ENCODE results near the gene ALPI.
"Not testable (repeated sequence)": the region's sequence is repeated elsewhere in the genome, so short reads cannot be mapped to it uniquely, and the experiment has no call there.

GRCh38 chr2:232433622-232434021 is 22.3 kb upstream of the ALPI start:
- TF ChIP-seq POLR2A, POLR2AphosphoS5, EP300 (IDR thresholded peaks at IDR 0.05): not testable (repeated sequence)
- TF ChIP-seq, protein P1, sequence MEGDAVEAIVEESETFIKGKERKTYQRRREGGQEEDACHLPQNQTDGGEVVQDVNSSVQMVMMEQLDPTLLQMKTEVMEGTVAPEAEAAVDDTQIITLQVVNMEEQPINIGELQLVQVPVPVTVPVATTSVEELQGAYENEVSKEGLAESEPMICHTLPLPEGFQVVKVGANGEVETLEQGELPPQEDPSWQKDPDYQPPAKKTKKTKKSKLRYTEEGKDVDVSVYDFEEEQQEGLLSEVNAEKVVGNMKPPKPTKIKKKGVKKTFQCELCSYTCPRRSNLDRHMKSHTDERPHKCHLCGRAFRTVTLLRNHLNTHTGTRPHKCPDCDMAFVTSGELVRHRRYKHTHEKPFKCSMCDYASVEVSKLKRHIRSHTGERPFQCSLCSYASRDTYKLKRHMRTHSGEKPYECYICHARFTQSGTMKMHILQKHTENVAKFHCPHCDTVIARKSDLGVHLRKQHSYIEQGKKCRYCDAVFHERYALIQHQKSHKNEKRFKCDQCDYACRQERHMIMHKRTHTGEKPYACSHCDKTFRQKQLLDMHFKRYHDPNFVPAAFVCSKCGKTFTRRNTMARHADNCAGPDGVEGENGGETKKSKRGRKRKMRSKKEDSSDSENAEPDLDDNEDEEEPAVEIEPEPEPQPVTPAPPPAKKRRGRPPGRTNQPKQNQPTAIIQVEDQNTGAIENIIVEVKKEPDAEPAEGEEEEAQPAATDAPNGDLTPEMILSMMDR (IDR thresholded peaks at IDR 0.05): not testable (repeated sequence)
